DOHH2 (cell line): Measurements from ENCODE around the gene NUDT12.

ENCODE experiments used
- H3F3A ChIP-seq: fragments of 200-600 bp; sonication (generic), shearing (Covaris generic); 2 replicates; pipeline ENCODE4 v1.6.0; 2016; ENCODE audit warnings: antibody characterized with exemption, mild to moderate bottlenecking; ENCODE audit not compliant: control insufficient read depth, insufficient read depth
- H3K27ac ChIP-seq: fragments of 200-600 bp; sonication (generic); 2 replicates; pipeline ENCODE4 v1.5.1; 2014; ENCODE audit warnings: low read depth, mild to moderate bottlenecking, low read length, moderate library complexity
- H3K27me3 ChIP-seq: fragments of 200-600 bp; sonication (generic); 2 replicates; pipeline ENCODE4 v1.6.1; 2014; ENCODE audit warnings: mild to moderate bottlenecking, low read length, mixed read lengths; ENCODE audit not compliant: control insufficient read depth
- H3K36me3 ChIP-seq: fragments of 200-600 bp; sonication (generic); 2 replicates; pipeline ENCODE4 v1.6.1; 2014; ENCODE audit warnings: mild to moderate bottlenecking, low read length, moderate library complexity, mixed read lengths; ENCODE audit not compliant: control insufficient read depth
- H3K4me1 ChIP-seq: fragments of 200-600 bp; sonication (generic); 2 replicates; pipeline ENCODE4 v1.6.1; 2014; ENCODE audit warnings: mild to moderate bottlenecking, low read length, mixed read lengths; ENCODE audit not compliant: control insufficient read depth
- H3K4me2 ChIP-seq: fragments of 200-600 bp; sonication (generic); 2 replicates; pipeline ENCODE4 v1.6.0; 2014; ENCODE audit warnings: mild to moderate bottlenecking, low read length, moderate library complexity
- H3K4me3 ChIP-seq: fragments of 200-600 bp; sonication (generic); 2 replicates; pipeline ENCODE4 v1.5.1; 2014; ENCODE audit warnings: mild to moderate bottlenecking, low read length, mixed read lengths
- H3K79me2 ChIP-seq: fragments of 200-600 bp; sonication (generic); 2 replicates; pipeline ENCODE4 v1.6.1; 2014; ENCODE audit warnings: mild to moderate bottlenecking, low read length, mixed read lengths; ENCODE audit not compliant: control insufficient read depth
- H3K9me2 ChIP-seq: fragments of 200-600 bp; sonication (generic); replicated peaks from 2 replicates; pipeline ENCODE4 v1.6.1; 2014; ENCODE audit warnings: mild to moderate bottlenecking, low read length, mixed read lengths; ENCODE audit not compliant: control insufficient read depth
- H3K9me3 ChIP-seq: fragments of 200-600 bp; sonication (generic); 2 replicates; pipeline ENCODE4 v1.6.1; 2014; ENCODE audit warnings: antibody characterized with exemption, low read length, mixed read lengths; ENCODE audit not compliant: control insufficient read depth, insufficient read depth
- H4K20me1 ChIP-seq: fragments of 200-600 bp; sonication (generic); 2 replicates; pipeline ENCODE4 v1.6.0; 2014; ENCODE audit warnings: low read depth, mild to moderate bottlenecking, antibody characterized with exemption, low read length, moderate library complexity; ENCODE audit not compliant: control insufficient read depth, insufficient read depth
- EZH2phosphoT487 ChIP-seq: fragments of 200-600 bp; sonication (generic); IDR thresholded peaks from 2 replicates; pipeline ENCODE4 v1.6.1; 2017; ENCODE audit warnings: borderline replicate concordance, mild to moderate bottlenecking, antibody characterized with exemption, low read length, moderate library complexity, mixed read lengths
- TF ChIP-seq, protein P1 (sequence below): fragments of 200-600 bp; sonication (generic); IDR thresholded peaks from one replicate; pipeline ENCODE4 v1.5.1; 2014; ENCODE audit warnings: antibody characterized with exemption, mild to moderate bottlenecking, low read depth, low read length; ENCODE audit not compliant: poor library complexity, severe bottlenecking

Gene NUDT12

DNA sequence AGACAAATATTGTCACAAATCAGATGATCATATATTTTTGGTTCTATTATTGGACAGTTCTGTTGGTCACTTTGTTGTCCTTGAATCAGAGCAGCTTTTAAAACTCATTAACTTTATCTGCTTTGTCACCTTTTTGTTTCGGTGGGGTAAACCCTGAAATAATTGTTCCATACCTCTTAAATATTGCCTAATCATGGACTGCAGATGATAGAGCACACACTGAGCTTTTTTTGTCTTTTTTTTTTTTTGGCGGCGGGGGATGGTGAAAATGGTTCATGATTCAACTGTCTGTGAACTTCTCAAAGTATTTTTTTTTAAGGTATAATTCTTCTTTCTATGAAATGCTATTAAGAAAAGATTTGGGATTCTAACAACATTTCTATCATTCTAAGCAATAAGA is 1.8 kb downstream of the NUDT12 start:
- H3K27me3 ChIP-seq, result no peaks in the 10 kb centered on the region
- no peaks in the 10 kb centered on the region for H3K9me3 ChIP-seq
- H3K9me2 ChIP-seq, result no peaks in the 10 kb centered on the region
- TF ChIP-seq, protein P1, sequence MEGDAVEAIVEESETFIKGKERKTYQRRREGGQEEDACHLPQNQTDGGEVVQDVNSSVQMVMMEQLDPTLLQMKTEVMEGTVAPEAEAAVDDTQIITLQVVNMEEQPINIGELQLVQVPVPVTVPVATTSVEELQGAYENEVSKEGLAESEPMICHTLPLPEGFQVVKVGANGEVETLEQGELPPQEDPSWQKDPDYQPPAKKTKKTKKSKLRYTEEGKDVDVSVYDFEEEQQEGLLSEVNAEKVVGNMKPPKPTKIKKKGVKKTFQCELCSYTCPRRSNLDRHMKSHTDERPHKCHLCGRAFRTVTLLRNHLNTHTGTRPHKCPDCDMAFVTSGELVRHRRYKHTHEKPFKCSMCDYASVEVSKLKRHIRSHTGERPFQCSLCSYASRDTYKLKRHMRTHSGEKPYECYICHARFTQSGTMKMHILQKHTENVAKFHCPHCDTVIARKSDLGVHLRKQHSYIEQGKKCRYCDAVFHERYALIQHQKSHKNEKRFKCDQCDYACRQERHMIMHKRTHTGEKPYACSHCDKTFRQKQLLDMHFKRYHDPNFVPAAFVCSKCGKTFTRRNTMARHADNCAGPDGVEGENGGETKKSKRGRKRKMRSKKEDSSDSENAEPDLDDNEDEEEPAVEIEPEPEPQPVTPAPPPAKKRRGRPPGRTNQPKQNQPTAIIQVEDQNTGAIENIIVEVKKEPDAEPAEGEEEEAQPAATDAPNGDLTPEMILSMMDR, result no peak
- no peak for TF ChIP-seq EZH2phosphoT487
- no peak overlapping the region for H3K27ac ChIP-seq
- H3K4me2 ChIP-seq, result no peak overlapping the region
- H3K4me3 ChIP-seq, result no peak overlapping the region
- H3K36me3 ChIP-seq, result no peaks in the 10 kb centered on the region
- no peaks in the 10 kb centered on the region for H3K4me1 ChIP-seq
- no peaks in the 10 kb centered on the region for H3K79me2 ChIP-seq
- no peaks in the 10 kb centered on the region for H4K20me1 ChIP-seq
- H3F3A ChIP-seq, result no peaks in the 10 kb centered on the region

DNA sequence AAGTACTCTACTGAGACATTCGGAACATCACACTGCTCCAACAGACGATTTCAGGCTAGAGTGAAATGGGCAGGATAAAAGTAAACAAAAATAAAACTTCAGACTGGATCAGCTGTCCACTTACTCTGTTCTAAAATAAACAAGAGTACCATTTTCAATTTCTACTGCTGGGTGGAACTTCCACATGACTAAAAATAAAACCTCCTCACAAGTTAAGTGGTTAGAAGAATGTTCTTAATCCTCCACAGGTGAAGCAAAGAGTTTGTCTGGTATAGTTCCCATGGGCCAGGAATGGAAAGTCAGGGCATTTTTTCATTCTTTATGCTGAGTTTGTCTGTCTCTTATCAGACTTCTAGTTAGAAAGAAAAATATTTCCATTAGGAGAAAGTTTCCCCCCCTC is 15.7 kb downstream of the NUDT12 start:
- H3K27me3 ChIP-seq, result no peaks in the 10 kb centered on the region
- H3F3A ChIP-seq, result no peaks in the 10 kb centered on the region
- H3K9me2 ChIP-seq, result no peaks in the 10 kb centered on the region
- no peak overlapping the region for H3K27ac ChIP-seq
- no peaks in the 10 kb centered on the region for H4K20me1 ChIP-seq
- H3K4me1 ChIP-seq, result no peaks in the 10 kb centered on the region
- no peak overlapping the region for H3K4me2 ChIP-seq
- no peaks in the 10 kb centered on the region for H3K79me2 ChIP-seq
- H3K36me3 ChIP-seq, result no peaks in the 10 kb centered on the region
- no peak for TF ChIP-seq EZH2phosphoT487
- TF ChIP-seq, protein P1, result no peak
- no peak overlapping the region for H3K4me3 ChIP-seq
- H3K9me3 ChIP-seq, result no peaks in the 10 kb centered on the region

DNA sequence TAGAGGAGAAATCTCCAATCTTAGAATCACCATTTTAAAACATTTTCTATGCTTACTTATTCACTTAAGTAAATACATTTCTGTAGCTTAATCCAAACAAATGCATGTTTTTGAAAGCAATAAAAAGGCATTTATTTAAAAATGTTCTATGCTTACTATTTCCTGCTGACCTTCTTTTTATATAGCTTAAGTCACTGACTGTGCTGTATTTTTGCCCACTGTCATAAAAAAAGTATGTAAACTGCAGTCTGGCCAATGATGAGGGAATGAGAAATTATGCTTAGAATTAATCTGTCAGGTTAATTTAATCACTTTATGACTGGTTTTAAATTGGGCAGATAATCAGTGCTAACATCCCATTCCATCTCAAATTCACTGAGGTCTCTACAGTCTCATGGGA is 20.1 kb downstream of the NUDT12 start:
- Histone ChIP-seq H4K20me1 (no peaks in the 10 kb centered on the region), H3K4me1 (no peaks in the 10 kb centered on the region), H3K4me3 (no peak overlapping the region), H3K4me2 (no peak overlapping the region), H3K9me2 (no peaks in the 10 kb centered on the region), H3K79me2 (no peaks in the 10 kb centered on the region), H3K9me3 (no peaks in the 10 kb centered on the region), H3K27me3 (no peaks in the 10 kb centered on the region), H3F3A (no peaks in the 10 kb centered on the region), H3K36me3 (no peaks in the 10 kb centered on the region), H3K27ac (no peak overlapping the region)
- TF ChIP-seq, protein P1, result no peak
- TF ChIP-seq EZH2phosphoT487, result no peak

DNA sequence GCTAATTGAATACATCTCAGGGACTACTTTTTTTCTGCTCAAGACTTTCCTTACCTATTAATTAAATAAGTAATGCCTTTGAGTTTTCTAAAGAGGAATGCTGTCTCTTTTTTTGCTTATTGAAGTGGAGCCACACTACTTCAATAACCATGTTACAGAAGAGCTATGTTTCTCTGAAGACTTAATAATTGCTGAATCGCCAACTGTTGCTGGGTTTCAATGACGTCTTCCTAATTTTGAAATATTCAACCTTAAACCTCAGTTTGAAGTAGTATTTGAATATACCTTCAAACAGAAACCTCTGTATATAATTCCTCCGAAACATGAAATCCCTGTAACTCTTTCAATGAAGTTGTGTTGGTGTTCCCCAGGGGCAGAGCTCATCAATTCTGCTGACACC is 21.0 kb downstream of the NUDT12 start:
- Histone ChIP-seq H4K20me1 (no peaks in the 10 kb centered on the region), H3K9me2 (no peaks in the 10 kb centered on the region), H3K36me3 (no peaks in the 10 kb centered on the region), H3K4me3 (no peak overlapping the region), H3K4me2 (no peak overlapping the region), H3K79me2 (no peaks in the 10 kb centered on the region), H3K27me3 (no peaks in the 10 kb centered on the region), H3K27ac (no peak overlapping the region), H3F3A (no peaks in the 10 kb centered on the region), H3K9me3 (no peaks in the 10 kb centered on the region), H3K4me1 (no peaks in the 10 kb centered on the region)
- no peak for TF ChIP-seq EZH2phosphoT487
- TF ChIP-seq, protein P1, result no peak
